Mesenchymal stem cell (in vitro differentiated cells and primary cell): ENCODE measurements around the gene SERPINE1.
A peak's percentile ranks its signal among the peaks of the same experiment; 100 is the strongest.

ENCODE experiments used
- DNase-seq: peaks from one replicate; pipeline ENCODE4 v3.0.0-alpha.2; 2013
- H2AFZ ChIP-seq: one replicate; pipeline ENCODE4 v1.6.1; 2013; ENCODE audit warnings: low read depth, mild to moderate bottlenecking, control low read depth, inconsistent platforms, low read length, moderate library complexity
- H2AK5ac ChIP-seq: 2 replicates; pipeline ENCODE4 v1.6.1; 2013; ENCODE audit warnings: low read length, moderate library complexity, mild to moderate bottlenecking, inconsistent platforms; ENCODE audit not compliant: severe bottlenecking
- H2BK120ac ChIP-seq: one replicate; pipeline ENCODE4 v1.6.1; 2013; ENCODE audit warnings: low read depth, mild to moderate bottlenecking, inconsistent platforms, low read length, moderate library complexity
- H2BK12ac ChIP-seq, 2 experiments: one replicate each; pipeline ENCODE4 v1.6.1; 2013; ENCODE audit warnings: inconsistent platforms in 2 of 2, low read length in 2 of 2, mild to moderate bottlenecking in 2 of 2, moderate library complexity in 2 of 2, control low read depth in 1 of 2
- H2BK15ac ChIP-seq: one replicate; pipeline ENCODE4 v1.6.1; 2013; ENCODE audit warnings: mild to moderate bottlenecking, low read depth, inconsistent platforms; ENCODE audit not compliant: poor library complexity, severe bottlenecking
- H2BK5ac ChIP-seq: 2 replicates; pipeline ENCODE4 v1.6.1; 2013; ENCODE audit warnings: low read depth, mild to moderate bottlenecking, low read length, control low read depth, inconsistent platforms; ENCODE audit not compliant: poor library complexity, severe bottlenecking
- H3K14ac ChIP-seq, 2 experiments: one replicate each; pipeline ENCODE4 v1.6.1; 2013; ENCODE audit warnings: inconsistent platforms in 2 of 2, low read length in 2 of 2, control low read depth in 1 of 2, mild to moderate bottlenecking in 1 of 2, moderate library complexity in 1 of 2
- H3K18ac ChIP-seq, 2 experiments: one replicate each; pipeline ENCODE4 v1.6.1; 2013; ENCODE audit warnings: inconsistent platforms in 2 of 2, low read length in 2 of 2, control low read depth in 1 of 2, low read depth in 1 of 2, mild to moderate bottlenecking in 1 of 2
- H3K23ac ChIP-seq, 2 experiments: one replicate each; pipeline ENCODE4 v1.6.1; 2013; ENCODE audit warnings: inconsistent platforms in 2 of 2, low read length in 2 of 2, mild to moderate bottlenecking in 2 of 2, moderate library complexity in 2 of 2, control low read depth in 1 of 2
- H3K27ac ChIP-seq: 2 replicates; pipeline ENCODE4 v1.5.1; 2013; ENCODE audit warnings: mild to moderate bottlenecking, moderate library complexity, low read length, control low read depth, inconsistent platforms; ENCODE audit not compliant: poor library complexity, severe bottlenecking
- H3K27me3 ChIP-seq, 2 experiments: 2 replicates each; pipeline versions ENCODE4 v1.6.1 to v1.7.0; 2013; ENCODE audit warnings: low read length in 2 of 2, mild to moderate bottlenecking in 2 of 2, moderate library complexity in 2 of 2, control low read depth in 1 of 2, inconsistent platforms in 1 of 2; ENCODE audit not compliant: control insufficient read depth in 1 of 2, insufficient read depth in 1 of 2
- H3K36me3 ChIP-seq, 2 experiments: 2 replicates each; pipeline versions ENCODE4 v1.6.1 to v1.7.0; 2013; ENCODE audit warnings: low read length in 2 of 2, control low read depth in 1 of 2, inconsistent platforms in 1 of 2, low read depth in 1 of 2, mild to moderate bottlenecking in 1 of 2; ENCODE audit not compliant: insufficient read depth in 2 of 2, control insufficient read depth in 1 of 2
- H3K4ac ChIP-seq, 2 experiments: one replicate each; pipeline ENCODE4 v1.6.1; 2013; ENCODE audit warnings: inconsistent platforms in 2 of 2, low read length in 2 of 2, mild to moderate bottlenecking in 2 of 2, moderate library complexity in 2 of 2, control low read depth in 1 of 2, low read depth in 1 of 2
- H3K4me1 ChIP-seq: 2 replicates; pipeline ENCODE4 v1.6.1; 2013; ENCODE audit warnings: low read depth, low read length, control low read depth; ENCODE audit not compliant: control insufficient read depth, insufficient read depth
- H3K4me2 ChIP-seq: 2 replicates; pipeline ENCODE4 v1.6.1; 2013; ENCODE audit warnings: low read length, mild to moderate bottlenecking, inconsistent platforms; ENCODE audit not compliant: poor library complexity, severe bottlenecking
- H3K4me3 ChIP-seq, 2 experiments: 2 replicates each; pipeline versions ENCODE4 v1.5.1 to v1.7.0; 2013; ENCODE audit warnings: low read length in 2 of 2, mild to moderate bottlenecking in 2 of 2, control low read depth in 1 of 2, low read depth in 1 of 2; ENCODE audit not compliant: insufficient read depth in 1 of 2
- H3K79me1 ChIP-seq: replicated peaks from 2 replicates; pipeline ENCODE4 v1.6.1; 2013; ENCODE audit warnings: mild to moderate bottlenecking, control low read depth, low read length, inconsistent platforms; ENCODE audit not compliant: poor library complexity, severe bottlenecking
- H3K9ac ChIP-seq: 2 replicates; pipeline ENCODE4 v1.7.0; 2013; ENCODE audit warnings: mild to moderate bottlenecking, low read length, moderate library complexity
- H3K9me3 ChIP-seq: 2 replicates; pipeline ENCODE4 v1.7.0; 2013; ENCODE audit warnings: mild to moderate bottlenecking, low read length; ENCODE audit not compliant: control insufficient read depth
- H4K8ac ChIP-seq: one replicate; pipeline ENCODE4 v1.6.1; 2013; ENCODE audit warnings: inconsistent platforms, mild to moderate bottlenecking, low read length, moderate library complexity
- H4K91ac ChIP-seq: one replicate; pipeline ENCODE4 v1.6.1; 2013; ENCODE audit warnings: mild to moderate bottlenecking, low read length, inconsistent platforms
- WGBS: methylation state at CpG from one replicate; pipeline ENCODE4 v1.1.7; 2013; ENCODE audit warnings: mixed read lengths; 5-methylcytosine and 5-hydroxymethylcytosine counted together

The SERPINE1 gene

DNA sequence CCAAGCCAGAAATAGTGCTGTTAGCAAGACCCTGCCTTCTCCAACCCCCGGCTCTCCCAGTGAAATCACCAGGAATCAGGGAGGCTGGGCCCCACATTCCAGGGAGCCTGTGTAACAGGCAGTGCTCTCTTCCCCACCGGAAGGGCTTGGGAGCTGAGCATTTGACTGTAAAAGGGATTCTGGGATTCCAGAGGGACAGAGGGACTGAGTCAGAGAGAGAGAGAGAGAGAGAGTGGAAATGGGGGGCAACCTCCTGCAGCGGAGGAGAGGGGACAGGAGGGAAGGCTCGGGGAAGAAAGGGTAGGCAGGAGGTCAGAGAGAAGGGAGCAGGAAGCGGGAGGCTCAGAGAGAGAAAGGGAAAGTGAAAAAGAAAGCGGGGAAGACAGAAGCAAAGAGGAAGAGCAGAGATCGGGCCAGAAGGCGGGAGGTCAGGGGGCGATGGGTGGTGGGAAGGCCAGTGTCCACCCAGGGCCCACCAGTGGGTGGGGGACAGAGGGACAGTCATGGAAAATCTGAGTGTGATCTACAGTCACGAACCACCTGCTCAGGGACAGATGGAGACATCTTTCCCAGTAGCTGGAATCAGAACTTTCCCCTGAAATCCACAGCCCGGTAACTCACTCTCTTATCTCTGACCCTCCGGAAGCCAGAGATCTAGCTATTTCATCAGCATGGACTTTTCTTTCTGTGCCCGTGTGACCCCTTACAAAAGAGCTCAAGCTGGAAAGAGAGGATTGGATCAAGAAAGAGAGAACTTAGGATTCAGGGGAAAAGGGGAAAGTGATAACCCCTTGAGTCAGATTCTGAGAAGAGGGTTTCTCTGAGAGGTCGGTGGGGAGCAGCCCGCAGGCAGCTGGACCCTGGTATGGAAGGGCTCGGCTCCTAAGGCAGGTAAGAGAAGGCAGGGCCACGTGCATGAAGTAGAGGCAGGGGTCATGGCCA, 4.6 kb upstream of the SERPINE1 start:
- H3K14ac ChIP-seq = no peak overlapping the region
- peak overlapping the region; percentile 50 to 79 for H3K18ac ChIP-seq
- H3K4me1 ChIP-seq = peaks cover 40% of the 10 kb centered on the region
- no peaks in the 10 kb centered on the region for H3K79me1 ChIP-seq
- peak overlapping the region; percentile 97 for H2AK5ac ChIP-seq
- peak overlapping the region; percentile 38 to 85 for H2BK12ac ChIP-seq
- peak overlapping the region; percentile 62 for H3K4me2 ChIP-seq
- H3K9me3 ChIP-seq = no peaks in the 10 kb centered on the region
- no peaks in the 10 kb centered on the region for H3K27me3 ChIP-seq
- H3K9ac ChIP-seq = peak overlapping the region; percentile 89
- no peak overlapping the region for H2AFZ ChIP-seq
- H2BK5ac ChIP-seq = peak overlapping the region; percentile 66
- peak overlapping the region; percentile 83 for H2BK15ac ChIP-seq
- no peaks in the 10 kb centered on the region for H3K36me3 ChIP-seq
- H3K27ac ChIP-seq = peak overlapping the region; percentile 98
- H4K8ac ChIP-seq = peak overlapping the region; percentile 71
- peak overlapping the region; percentile 99 for H2BK120ac ChIP-seq
- H3K4ac ChIP-seq = peak overlapping the region; percentile 5 to 24
- peak overlapping the region in 1 of 2 experiments; percentile 64 for H3K4me3 ChIP-seq
- WGBS = 13% methylated on average over 16 of the region's 17 CpGs
- H3K23ac ChIP-seq = no peak overlapping the region
- peak; percentile 99 for DNase-seq
- peak overlapping the region; percentile 90 for H4K91ac ChIP-seq

DNA sequence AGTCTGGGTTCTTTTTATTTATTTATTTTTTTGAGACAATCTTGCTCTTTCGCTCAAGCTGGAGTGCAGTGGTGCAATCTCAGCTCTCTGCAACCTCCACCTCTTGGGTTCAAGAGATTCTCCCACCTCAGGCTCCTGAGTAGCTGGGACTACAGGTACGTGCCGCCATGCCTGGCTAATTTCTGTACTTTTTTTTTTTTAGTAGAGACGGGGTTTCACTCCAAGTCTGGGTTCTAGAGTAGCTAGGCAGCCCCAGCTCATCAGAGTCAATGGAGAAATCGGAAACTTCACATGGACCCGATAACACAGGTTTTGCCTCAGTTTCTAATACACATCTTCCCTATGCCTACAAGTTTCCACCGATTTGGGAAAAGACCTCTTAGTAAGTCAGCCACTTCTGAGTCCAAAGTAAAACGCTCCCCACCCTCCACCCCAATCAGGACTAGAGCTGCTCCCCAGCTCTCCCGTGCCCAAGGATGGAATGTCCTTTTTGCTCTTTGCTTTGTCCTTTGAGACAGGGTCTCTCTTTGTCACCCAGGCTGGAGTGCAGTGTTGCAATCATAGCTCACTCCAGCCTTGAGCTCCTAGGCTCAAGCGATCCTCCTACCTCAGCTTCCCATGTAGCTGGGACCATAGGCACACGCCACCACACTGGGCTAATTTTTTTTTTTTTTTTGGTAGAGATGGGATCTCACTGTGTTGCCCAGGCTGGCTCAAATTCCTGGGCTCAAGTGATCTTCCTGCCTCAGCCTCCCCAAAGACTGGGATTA, 3.8 kb upstream of the SERPINE1 start:
- Histone ChIP-seq H2BK5ac (peak overlapping the region; percentile 66), H3K23ac (no peak overlapping the region), H2AK5ac (peak overlapping the region; percentile 97), H4K91ac (peak overlapping the region; percentile 83), H2AFZ (no peak overlapping the region), H3K18ac (peak overlapping the region; percentile 85 to 86), H3K4me1 (peaks cover 36% of the 10 kb centered on the region), H2BK120ac (peak overlapping the region; percentile 99), H3K4ac (peak overlapping the region; percentile 35 to 45), H3K9me3 (no peaks in the 10 kb centered on the region), H2BK15ac (peak overlapping the region; percentile 83), H3K79me1 (no peaks in the 10 kb centered on the region), H3K27ac (peak overlapping the region; percentile 98), H4K8ac (no peak overlapping the region), H3K14ac (peak overlapping the region in 1 of 2 experiments; percentile 26), H3K27me3 (no peaks in the 10 kb centered on the region), H2BK12ac (peak overlapping the region; percentile 88 to 95), H3K4me3 (peak overlapping the region in 1 of 2 experiments; percentile 64), H3K9ac (peak overlapping the region; percentile 89), H3K36me3 (peaks cover under 1% of the 10 kb centered on the region in 2 experiments), H3K4me2 (no peak overlapping the region)
- no peak for DNase-seq
- 93% methylated on average over 9 of the region's 11 CpGs for WGBS

DNA sequence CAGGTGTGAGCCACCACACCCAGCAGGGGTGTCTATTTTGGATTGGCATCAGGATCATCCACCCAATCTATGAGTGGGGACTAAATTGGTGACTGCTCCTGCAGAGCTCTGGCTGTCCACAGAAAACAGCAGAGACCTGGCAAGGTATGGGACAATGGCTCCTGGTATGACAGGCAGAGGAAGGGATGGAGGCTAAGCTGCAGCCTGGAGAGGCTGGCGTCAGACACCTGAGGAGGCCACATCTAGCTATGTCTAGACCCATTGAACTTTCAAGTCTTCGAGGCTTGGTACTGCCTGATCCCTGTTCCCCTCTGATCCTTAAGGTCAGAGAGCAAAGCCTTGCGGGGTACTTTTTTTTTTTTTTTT, 3.2 kb upstream of the SERPINE1 start:
- H3K4me3 ChIP-seq = no peak overlapping the region
- H4K91ac ChIP-seq = peak overlapping the region; percentile 70
- H3K23ac ChIP-seq = no peak overlapping the region
- peak overlapping the region; percentile 88 to 95 for H2BK12ac ChIP-seq
- H2BK120ac ChIP-seq = peak overlapping the region; percentile 80
- H2BK15ac ChIP-seq = peak overlapping the region; percentile 82
- H3K4ac ChIP-seq = peak overlapping the region in 1 of 2 experiments; percentile 45
- H3K27ac ChIP-seq = no peak overlapping the region
- H3K4me1 ChIP-seq = peaks cover 40% of the 10 kb centered on the region
- H3K79me1 ChIP-seq = no peaks in the 10 kb centered on the region
- DNase-seq = no peak
- peak overlapping the region; percentile 23 for H2AK5ac ChIP-seq
- WGBS = 98% methylated on average over 3 of the region's 3 CpGs
- H4K8ac ChIP-seq = peak overlapping the region; percentile 76
- H3K4me2 ChIP-seq = no peak overlapping the region
- peak overlapping the region in 1 of 2 experiments; percentile 50 for H3K14ac ChIP-seq
- no peaks in the 10 kb centered on the region for H3K9me3 ChIP-seq
- no peak overlapping the region for H2BK5ac ChIP-seq
- H3K27me3 ChIP-seq = no peaks in the 10 kb centered on the region
- peaks cover 6% of the 10 kb centered on the region in 2 experiments for H3K36me3 ChIP-seq
- H3K9ac ChIP-seq = no peak overlapping the region
- H2AFZ ChIP-seq = no peak overlapping the region
- peak overlapping the region; percentile 50 to 60 for H3K18ac ChIP-seq
